H1 (cell line): Measurements from ENCODE around the gene CEP350. TPM values are rescaled to one million over a fixed set of nuclear protein-coding genes. Genes with fewer than 3 reads are reported as not detected.

Experiments used
- CTCF ChIA-PET: fragments of 300-600 bp; sonication (Branson Sonifier 250); formaldehyde crosslinking; loops from one replicate; lab custom pipeline; 2021; ENCODE audit not compliant: partially characterized antibody; lab: Charles Lee
- POLR2A ChIA-PET: fragments of 300-600 bp; sonication (Branson Sonifier 250); formaldehyde crosslinking; loops from one replicate; lab custom pipeline; 2021; ENCODE audit warnings: inconsistent platforms; ENCODE audit not compliant: partially characterized antibody; lab: Charles Lee
- DNase-seq, 2 experiments: peaks; one replicate each; pipeline versions ENCODE4 v3.0.0 to v3.0.0-alpha.2; 2010 to 2022; ENCODE audit warnings: low spot score in 2 of 2, low read depth in 1 of 2, mixed read lengths in 1 of 2
- FAIRE-seq: peaks from 2 replicates; lab custom pipeline; 2011; peaks lifted over from hg19 to GRCh38; lab: Jason Lieb, UNC
- H2AFZ ChIP-seq: 2 replicates; pipeline ENCODE4 v1.8.1; 2012; ENCODE audit warnings: low read length, inconsistent platforms
- H2AK5ac ChIP-seq: 2 replicates; pipeline ENCODE4 v1.6.1; 2013; ENCODE audit warnings: low read depth, low read length
- H2BK120ac ChIP-seq: replicated peaks from 2 replicates; pipeline ENCODE3; 2013; ENCODE audit warnings: low read depth, low read length, inconsistent platforms
- H2BK12ac ChIP-seq: 2 replicates; pipeline ENCODE4 v1.6.1; 2013; ENCODE audit warnings: low read depth, low read length
- H2BK15ac ChIP-seq: 2 replicates; pipeline ENCODE4 v1.6.1; 2013; ENCODE audit warnings: low read length
- H2BK20ac ChIP-seq: 2 replicates; pipeline ENCODE4 v1.6.1; 2013; ENCODE audit warnings: low read length
- H2BK5ac ChIP-seq: 2 replicates; pipeline ENCODE4 v1.6.1; 2013; ENCODE audit warnings: low read depth, low read length
- H3K14ac ChIP-seq: 2 replicates; pipeline ENCODE4 v1.6.1; 2013; ENCODE audit warnings: inconsistent platforms; ENCODE audit not compliant: insufficient read length
- H3K18ac ChIP-seq: 2 replicates; pipeline ENCODE4 v1.6.1; 2013; ENCODE audit warnings: low read length; ENCODE audit errors: extremely low read depth
- H3K23ac ChIP-seq: 2 replicates; pipeline ENCODE4 v1.6.1; 2013; ENCODE audit warnings: inconsistent platforms; ENCODE audit not compliant: insufficient read length
- H3K23me2 ChIP-seq: 2 replicates; pipeline ENCODE4 v1.6.1; 2013; ENCODE audit warnings: low read depth, low read length
- H3K27ac ChIP-seq: 2 replicates; pipeline ENCODE4 v1.6.1; 2011; ENCODE audit warnings: low read depth, low read length, inconsistent platforms
- H3K27me3 ChIP-seq, 4 experiments: replicated peaks in 1 of 4; 1 replicate in 1 of 4; 2 replicates in 3 of 4; pipeline versions ENCODE4 v1.6.1 to v1.8.1; 2011 to 2013; ENCODE audit warnings: low read length in 3 of 4, mild to moderate bottlenecking in 3 of 4, inconsistent platforms in 2 of 4, mixed read lengths in 2 of 4, moderate library complexity in 1 of 4; ENCODE audit not compliant: control insufficient read depth in 3 of 4, insufficient read depth in 3 of 4; ENCODE audit errors: extremely low read depth in 1 of 4
- H3K36me3 ChIP-seq, 4 experiments: 2 replicates each; pipeline versions ENCODE4 v1.6.1 to v1.8.1; 2011 to 2013; ENCODE audit warnings: mild to moderate bottlenecking in 4 of 4, low read length in 3 of 4, moderate library complexity in 2 of 4, control low read depth in 1 of 4, inconsistent platforms in 1 of 4; ENCODE audit not compliant: insufficient read depth in 4 of 4, control insufficient read depth in 2 of 4
- H3K4ac ChIP-seq: replicated peaks from 2 replicates; pipeline ENCODE3; 2013; ENCODE audit warnings: low read length, low read depth, mixed read lengths, inconsistent platforms; ENCODE audit not compliant: insufficient read length
- H3K4me1 ChIP-seq, 4 experiments: replicated peaks in 1 of 4; 1 replicate in 1 of 4; 2 replicates in 3 of 4; pipeline versions ENCODE4 v1.6.1 to v1.8.1; 2011 to 2013; ENCODE audit warnings: low read length in 3 of 4, inconsistent platforms in 2 of 4, mixed read lengths in 1 of 4; ENCODE audit not compliant: insufficient read depth in 4 of 4, control insufficient read depth in 3 of 4
- H3K4me2 ChIP-seq, 2 experiments: 2 replicates each; pipeline versions ENCODE4 v1.6.1 to v1.8.1; 2011 to 2013; ENCODE audit warnings: low read depth in 2 of 2, low read length in 2 of 2, control low read depth in 1 of 2, inconsistent platforms in 1 of 2, mild to moderate bottlenecking in 1 of 2; ENCODE audit not compliant: insufficient read depth in 1 of 2
- H3K4me3 ChIP-seq, 4 experiments: fragments of 200-600, 300-600 bp in 1 of 4; sonication (generic), shearing (Covaris generic), sonication (Bioruptor Twin) in 1 of 4; 2 replicates each; pipeline versions ENCODE4 v1.5.1 to v1.8.1; 2011 to 2016; ENCODE audit warnings: low read length in 4 of 4, low read depth in 3 of 4, control low read depth in 2 of 4, inconsistent platforms in 2 of 4, mild to moderate bottlenecking in 2 of 4, mixed read lengths in 1 of 4, moderate library complexity in 1 of 4; ENCODE audit not compliant: insufficient read depth in 2 of 4; ENCODE audit errors: extremely low read depth in 1 of 4
- H3K56ac ChIP-seq: replicated peaks from 2 replicates; pipeline ENCODE3; 2013; ENCODE audit warnings: low read depth, mild to moderate bottlenecking, mixed read lengths, low read length, inconsistent platforms; ENCODE audit not compliant: insufficient read length
- H3K79me1 ChIP-seq: 2 replicates; pipeline ENCODE4 v1.6.1; 2013; ENCODE audit warnings: low read depth, low read length, control low read depth
- H3K79me2 ChIP-seq, 2 experiments: 2 replicates each; pipeline versions ENCODE4 v1.6.1 to v1.8.1; 2012 to 2013; ENCODE audit warnings: low read length in 2 of 2, mild to moderate bottlenecking in 2 of 2, inconsistent platforms in 1 of 2; ENCODE audit not compliant: insufficient read depth in 2 of 2, control insufficient read depth in 1 of 2
- H3K9ac ChIP-seq, 4 experiments: replicated peaks in 1 of 4; 1 replicate in 1 of 4; 2 replicates in 3 of 4; pipeline versions ENCODE4 v1.6.1 to v1.8.1; 2011 to 2013; ENCODE audit warnings: low read depth in 3 of 4, low read length in 3 of 4, control low read depth in 2 of 4, mild to moderate bottlenecking in 2 of 4, moderate library complexity in 2 of 4, inconsistent platforms in 1 of 4; ENCODE audit errors: extremely low read depth in 1 of 4
- H3K9me3 ChIP-seq, 2 experiments: 2 replicates each; pipeline versions ENCODE4 v1.6.1 to v1.8.1; 2012 to 2013; ENCODE audit warnings: mild to moderate bottlenecking in 2 of 2, moderate library complexity in 2 of 2, control low read depth in 1 of 2, inconsistent platforms in 1 of 2, low read depth in 1 of 2, low read length in 1 of 2, mixed read lengths in 1 of 2; ENCODE audit not compliant: insufficient read depth in 2 of 2
- H4K20me1 ChIP-seq, 2 experiments: replicated peaks in 1 of 2; 2 replicates each; pipeline versions ENCODE3 to v1.8.1; 2011 to 2013; ENCODE audit warnings: inconsistent platforms in 2 of 2, low read length in 2 of 2, mild to moderate bottlenecking in 1 of 2; ENCODE audit not compliant: insufficient read depth in 2 of 2, control insufficient read depth in 1 of 2
- H4K5ac ChIP-seq: 2 replicates; pipeline ENCODE4 v1.6.1; 2013; ENCODE audit warnings: low read length, low read depth, mixed read lengths, inconsistent platforms; ENCODE audit not compliant: insufficient read length
- H4K8ac ChIP-seq: 2 replicates; pipeline ENCODE4 v1.8.0; 2013; ENCODE audit warnings: mild to moderate bottlenecking, moderate library complexity, low read length, inconsistent platforms; ENCODE audit not compliant: insufficient read depth; ENCODE audit errors: extremely low read depth
- H4K91ac ChIP-seq: replicated peaks from 2 replicates; pipeline ENCODE3; 2013; ENCODE audit warnings: low read length, mixed read lengths, inconsistent platforms; ENCODE audit not compliant: insufficient read length
- ASH2L ChIP-seq: fragments of 200-600, 300-600 bp; sonication (generic); IDR thresholded peaks from one replicate; pipeline ENCODE4 v1.7.1; 2017; ENCODE audit warnings: low read length
- BCL11A ChIP-seq, 2 experiments: IDR thresholded peaks; one replicate each; pipeline ENCODE4 v1.6.1; 2011; ENCODE audit warnings: low read depth in 2 of 2, low read length in 2 of 2, mild to moderate bottlenecking in 2 of 2
- BRCA1 ChIP-seq: IDR thresholded peaks from 2 replicates; pipeline ENCODE4 v1.6.1; 2012; ENCODE audit warnings: low read depth, low read length, improper control_type of control experiment
- CBX5 ChIP-seq: fragments of 300-800, 300-1000 bp; sonication (generic); IDR thresholded peaks from 2 replicates; pipeline ENCODE4 v1.7.1; 2016; ENCODE audit warnings: antibody characterized with exemption, low read length, low read depth
- CTBP2 ChIP-seq: IDR thresholded peaks from 2 replicates; pipeline ENCODE4 v1.7.0; 2011; ENCODE audit warnings: borderline replicate concordance, mild to moderate bottlenecking, moderate library complexity, mixed read lengths, low read length; ENCODE audit not compliant: insufficient read depth, insufficient read length
- HDAC2 ChIP-seq, 2 experiments: fragments of 300-600 bp in 1 of 2; sonication (generic) in 1 of 2; IDR thresholded peaks; 2 replicates each; pipeline ENCODE4 v1.6.1; 2011 to 2012; ENCODE audit warnings: low read depth in 2 of 2, low read length in 2 of 2, mild to moderate bottlenecking in 2 of 2, moderate library complexity in 2 of 2, borderline replicate concordance in 1 of 2, inconsistent platforms in 1 of 2
- JUN ChIP-seq: IDR thresholded peaks from 2 replicates; pipeline ENCODE4 v1.6.1; 2011; ENCODE audit warnings: low read depth, mild to moderate bottlenecking, improper control_type of control experiment, low read length
- KDM5A ChIP-seq: fragments of 200-600 bp; IDR thresholded peaks from 2 replicates; pipeline ENCODE4 v1.7.1; 2012; ENCODE audit warnings: mild to moderate bottlenecking, low read length, inconsistent platforms, mixed read lengths
- PHF8 ChIP-seq: fragments of 200-600 bp; sonication (generic); conservative IDR thresholded peaks from 2 replicates; pipeline ENCODE4 v1.7.1; 2012; ENCODE audit warnings: low read depth, mild to moderate bottlenecking, inconsistent platforms, low read length, moderate library complexity
- SIX5 ChIP-seq: IDR thresholded peaks from 2 replicates; pipeline ENCODE4 v1.6.1; 2011; ENCODE audit warnings: mild to moderate bottlenecking, low read depth, low read length
- TAF1 ChIP-seq: IDR thresholded peaks from 2 replicates; pipeline ENCODE4 v1.6.1; 2011; ENCODE audit warnings: mild to moderate bottlenecking, low read depth, low read length
- TCF12 ChIP-seq: IDR thresholded peaks from 2 replicates; pipeline ENCODE4 v1.6.1; 2011; ENCODE audit warnings: low read depth, mild to moderate bottlenecking, low read length
- WGBS, 2 experiments: shearing (Covaris generic) in 1 of 2; methylation state at CpG; one replicate each; pipeline versions ENCODE4 v1.1.6 to v1.1.7; 2013 to 2015; ENCODE audit warnings: low lambda C conversion rate in 2 of 2, mixed read lengths in 2 of 2, inconsistent platforms in 1 of 2, low coverage in 1 of 2, missing lambda C conversion rate in 1 of 2; ENCODE audit not compliant: insufficient replicate concordance in 2 of 2, insufficient coverage in 1 of 2, insufficient read length in 1 of 2; ENCODE audit errors: extremely low coverage in 1 of 2, missing lambda C conversion rate in 1 of 2; 5-methylcytosine and 5-hydroxymethylcytosine counted together
- polyA plus RNA-seq, 7 experiments: library from polyadenylated mRNA; depleted of rRNA in 3 of 7; stranded (reverse) in 5 of 7; unstranded in 2 of 7; fragments of >200 nt in 5 of 7; fragments of 200-250 nt in 2 of 7; gene quantifications; 1 replicate in 5 of 7; 2 replicates in 1 of 7; 4 replicates in 1 of 7; pipeline versions ENCODE4 v1.2.1 to v1.2.3, GENCODE V29; 2011 to 2013; ENCODE audit warnings: missing spikeins in 2 of 7, mixed read lengths in 2 of 7
- total RNA-seq: library from RNA; stranded (reverse); fragmentation: NEBNext Ultra II Directional; extraction: Animal tissue kit (Norgen Biotek cat#: 25700); gene quantifications from 2 replicates; pipeline ENCODE4 v1.2.1, GENCODE V29; 2021
- TF ChIP-seq, protein P1 (sequence below): IDR thresholded peaks from 2 replicates; pipeline ENCODE4 v1.6.1; 2011; ENCODE audit warnings: low read depth, mild to moderate bottlenecking, low read length; ENCODE audit not compliant: insufficient read depth

Gene CEP350
- total and polyA plus RNA-seq, 2 of the 8 experiments (the other 6 are each of a cell fraction or from before 2014, with no cell fraction given): 5.6 to 39.4 TPM

DNA sequence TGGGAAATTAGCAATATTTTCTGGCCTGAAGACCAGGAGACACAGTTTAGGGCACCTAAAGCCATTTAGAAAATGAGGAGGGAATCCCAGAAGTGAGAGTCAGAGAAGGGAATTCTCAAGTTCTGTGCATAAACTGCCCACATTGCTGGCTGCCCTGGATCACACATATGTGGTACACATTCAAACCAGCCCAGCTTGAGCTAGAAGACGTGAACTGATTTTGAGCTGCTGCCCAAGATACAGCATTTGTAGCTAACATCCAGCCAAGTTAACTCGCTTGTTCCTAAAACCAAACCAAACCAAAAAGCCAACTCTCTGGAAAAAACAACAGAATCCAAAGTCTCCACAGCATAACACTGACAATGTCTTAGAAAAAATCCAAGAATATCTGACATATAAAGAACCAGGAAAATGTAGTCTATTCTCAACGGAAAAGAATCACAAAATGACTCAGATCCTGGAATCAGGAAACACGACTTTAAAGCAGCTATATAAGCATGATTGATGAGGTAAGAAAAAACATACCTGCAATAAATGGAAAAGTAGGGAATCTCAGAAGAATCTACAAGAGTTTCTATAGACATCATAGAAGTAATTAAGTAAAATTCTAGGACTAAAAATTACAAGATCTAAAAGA, 181.8 kb downstream of the CEP350 start:
- H3K36me3 ChIP-seq: no peaks in the 10 kb centered on the region
- no peaks in the 10 kb centered on the region for H3K9me3 ChIP-seq
- H3K14ac ChIP-seq: no peak overlapping the region
- H3K23me2 ChIP-seq: no peaks in the 10 kb centered on the region
- H2BK5ac ChIP-seq: no peak overlapping the region
- no peak overlapping the region for H2BK20ac ChIP-seq
- no peak overlapping the region for H3K18ac ChIP-seq
- 89% methylated on average over 4 of the region's 4 CpGs; no CpG with 5 or more reads in 1 of the 2 experiments for WGBS, 2 experiments
- no peak overlapping the region for H3K4me2 ChIP-seq
- no peak overlapping the region for H3K9ac ChIP-seq
- no peak overlapping the region for H3K56ac ChIP-seq
- ChIA-PET POLR2A (no interaction called here), CTCF (interaction anchor here (0.6 to 1.5 kb wide), 4 partner anchors 9 to 42 kb away, joined by 3 to 4 read pairs (median 4); no protein-coding TSS in a partner anchor)
- no peak overlapping the region for H2BK15ac ChIP-seq
- no peaks in the 10 kb centered on the region; a peak in 2 of 7 replicates for H3K27me3 ChIP-seq
- H4K5ac ChIP-seq: no peak overlapping the region
- H3K4me3 ChIP-seq: no peak overlapping the region
- H3K4ac ChIP-seq: no peak overlapping the region
- H2AFZ ChIP-seq: 0 out of 2 replicates have a peak overlapping the region, but pooled peaks have one; percentile 65
- H2BK12ac ChIP-seq: no peak overlapping the region
- no peak overlapping the region for H3K23ac ChIP-seq
- H4K20me1 ChIP-seq: no peaks in the 10 kb centered on the region
- H3K4me1 ChIP-seq: no peaks in the 10 kb centered on the region
- DNase-seq: no peak
- peak overlapping the region; percentile 28; the same call in 1 of the 2 replicates for H4K8ac ChIP-seq
- H3K27ac ChIP-seq: no peak overlapping the region
- no peak for FAIRE-seq
- no peak overlapping the region for H4K91ac ChIP-seq
- no peaks in the 10 kb centered on the region for H3K79me2 ChIP-seq
- H2BK120ac ChIP-seq: no peak overlapping the region
- no peaks in the 10 kb centered on the region for H3K79me1 ChIP-seq
- no peak overlapping the region for H2AK5ac ChIP-seq
- no peak for TF ChIP-seq HDAC2 (IDR thresholded peaks at IDR 0.05; ENCODE audit: borderline replicate concordance in 1 of 2, low read depth in 2 of 2, low read length in 2 of 2)
- TF ChIP-seq TAF1: no peak
- TF ChIP-seq KDM5A: no peak
- TF ChIP-seq BRCA1: no peak
- no peak for TF ChIP-seq JUN
- TF ChIP-seq BCL11A (IDR thresholded peaks at IDR 0.05; ENCODE audit: low read depth in 2 of 2, low read length in 2 of 2): no peak
- no peak for TF ChIP-seq PHF8
- TF ChIP-seq TCF12: no peak
- no peak for TF ChIP-seq SIX5
- no peak for TF ChIP-seq CTBP2
- TF ChIP-seq ASH2L: no peak
- TF ChIP-seq, protein P1, sequence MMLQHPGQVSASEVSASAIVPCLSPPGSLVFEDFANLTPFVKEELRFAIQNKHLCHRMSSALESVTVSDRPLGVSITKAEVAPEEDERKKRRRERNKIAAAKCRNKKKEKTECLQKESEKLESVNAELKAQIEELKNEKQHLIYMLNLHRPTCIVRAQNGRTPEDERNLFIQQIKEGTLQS: no peak
- no peak for TF ChIP-seq CBX5
